SK-N-SH (cell line): ENCODE data around the gene RAB25. TPM values are rescaled to one million over a fixed set of nuclear protein-coding genes. Genes with fewer than 3 reads are reported as not detected.
A peak's percentile ranks its signal among the peaks of the same experiment; 100 is the strongest.

Experiments
- CTCF ChIA-PET: fragments of 300-600, 350-600 bp; formaldehyde crosslinking; extraction: SDS; loops from one replicate; lab custom pipeline; 2021; lab: Yijun Ruan, JAX
- POLR2A ChIA-PET: fragments of 350-600 bp; sonication (Branson Sonifier 250); formaldehyde crosslinking; extraction: SDS; loops from one replicate; lab custom pipeline; 2020; ENCODE audit warnings: antibody characterized with exemption, inconsistent platforms; lab: Yijun Ruan, JAX
- DNase-seq: peaks from one replicate; pipeline ENCODE4 v3.0.0; 2012
- H2AFZ ChIP-seq: fragments of 200-600 bp; sonication (generic); 2 replicates; pipeline ENCODE4 v1.8.1; 2016; ENCODE audit warnings: antibody characterized with exemption, mild to moderate bottlenecking, low read depth
- H3F3A ChIP-seq: fragments of 200-600 bp; sonication (generic); replicated peaks from 2 replicates; pipeline ENCODE3; 2016; ENCODE audit warnings: antibody characterized with exemption, mild to moderate bottlenecking; ENCODE audit not compliant: insufficient read depth
- H3K27ac ChIP-seq, 2 experiments: fragments of 200-500 bp in 1 of 2; fragments of 200-600 bp in 1 of 2; sonication (Bioruptor generic) in 1 of 2; sonication (generic), shearing (Covaris generic) in 1 of 2; 2 replicates each; pipeline versions ENCODE4 v1.5.1 to v1.6.1; 2014 to 2016; ENCODE audit warnings: low read depth in 2 of 2, inconsistent platforms in 1 of 2, low read length in 1 of 2, mild to moderate bottlenecking in 1 of 2, mixed read lengths in 1 of 2
- H3K27me3 ChIP-seq: fragments of 200-600 bp; sonication (generic), shearing (Covaris generic); 2 replicates; pipeline ENCODE4 v1.6.1; 2016; ENCODE audit warnings: mixed run types; ENCODE audit not compliant: insufficient read depth
- H3K36me3 ChIP-seq, 2 experiments: fragments of 200-500 bp in 1 of 2; fragments of 200-600 bp in 1 of 2; sonication (Bioruptor generic) in 1 of 2; sonication (generic) in 1 of 2; replicated peaks in 1 of 2; 2 replicates each; pipeline versions ENCODE3 to v1.5.1; 2014 to 2016; ENCODE audit warnings: low read length in 1 of 2, mild to moderate bottlenecking in 1 of 2; ENCODE audit not compliant: insufficient read depth in 2 of 2, control insufficient read depth in 1 of 2
- H3K4me1 ChIP-seq, 2 experiments: fragments of 200-500 bp in 1 of 2; fragments of 200-600 bp in 1 of 2; sonication (Bioruptor generic) in 1 of 2; sonication (generic), shearing (Covaris generic) in 1 of 2; 2 replicates each; pipeline versions ENCODE4 v1.5.1 to v1.6.1; 2014 to 2016; ENCODE audit warnings: low read depth in 1 of 2, low read length in 1 of 2, mixed run types in 1 of 2; ENCODE audit not compliant: insufficient read depth in 2 of 2, control insufficient read depth in 1 of 2
- H3K4me2 ChIP-seq: fragments of 200-600 bp; sonication (generic), shearing (Covaris generic); 2 replicates; pipeline ENCODE4 v1.6.1; 2017; ENCODE audit warnings: mixed run types
- H3K4me3 ChIP-seq, 2 experiments: fragments of 200-500 bp in 1 of 2; fragments of 200-600 bp in 1 of 2; sonication (Bioruptor generic) in 1 of 2; sonication (generic), shearing (Covaris generic) in 1 of 2; 2 replicates each; pipeline versions ENCODE4 v1.5.1 to v1.8.1; 2014 to 2016; ENCODE audit warnings: low read depth in 2 of 2, inconsistent platforms in 1 of 2, low read length in 1 of 2, mild to moderate bottlenecking in 1 of 2, mixed read lengths in 1 of 2, moderate library complexity in 1 of 2
- H3K79me2 ChIP-seq: fragments of 200-600 bp; sonication (generic); 2 replicates; pipeline ENCODE4 v1.8.1; 2017; ENCODE audit warnings: mild to moderate bottlenecking; ENCODE audit not compliant: insufficient read depth
- H3K9ac ChIP-seq: fragments of 200-600 bp; sonication (generic); 2 replicates; pipeline ENCODE4 v1.6.1; 2017; ENCODE audit warnings: mixed run types
- H3K9me2 ChIP-seq: fragments of 200-600 bp; sonication (generic); 2 replicates; pipeline ENCODE4 v1.6.1; 2017; ENCODE audit warnings: mixed run types
- H3K9me3 ChIP-seq: fragments of 200-600 bp; sonication (generic); 2 replicates; pipeline ENCODE4 v1.6.1; 2017; ENCODE audit warnings: mixed run types, mild to moderate bottlenecking, moderate library complexity
- H4K20me1 ChIP-seq: fragments of 200-600 bp; sonication (generic); 2 replicates; pipeline ENCODE4 v1.6.1; 2017; ENCODE audit warnings: mild to moderate bottlenecking, mixed run types; ENCODE audit not compliant: insufficient read depth
- CHD2 ChIP-seq: fragments of 150-350 bp; IDR thresholded peaks from 2 replicates; pipeline ENCODE4 v1.6.1; 2018; ENCODE audit warnings: low read length; ENCODE audit not compliant: partially characterized antibody
- EZH2phosphoT487 ChIP-seq: fragments of 200-600 bp; sonication (generic); IDR thresholded peaks from 2 replicates; pipeline ENCODE4 v1.6.1; 2017; ENCODE audit warnings: low read depth, mixed run types, mild to moderate bottlenecking, antibody characterized with exemption, moderate library complexity, borderline replicate concordance
- FOSL2 ChIP-seq: IDR thresholded peaks from 2 replicates; pipeline ENCODE4 v1.4.0; 2012; ENCODE audit warnings: low read depth, mild to moderate bottlenecking, moderate library complexity, borderline replicate concordance
- GATA2 ChIP-seq: sonication (generic); formaldehyde crosslinking; IDR thresholded peaks from 2 replicates; pipeline ENCODE4 v1.5.0; 2020; ENCODE audit warnings: mild to moderate bottlenecking, missing genetic modification reagents
- MEF2A ChIP-seq: IDR thresholded peaks from 2 replicates; pipeline ENCODE4 v1.4.0; 2012; ENCODE audit warnings: low read depth, borderline replicate concordance
- MXI1 ChIP-seq: IDR thresholded peaks from 2 replicates; pipeline ENCODE4 v1.6.1; 2012; ENCODE audit warnings: mild to moderate bottlenecking, low read depth, low read length, improper control_type of control experiment
- NFIC ChIP-seq: IDR thresholded peaks from 2 replicates; pipeline ENCODE4 v1.4.0; 2012; ENCODE audit warnings: borderline replicate concordance
- RCOR1 ChIP-seq: fragments of 150-350 bp; IDR thresholded peaks from 2 replicates; pipeline ENCODE4 v1.6.1; 2017; ENCODE audit warnings: antibody characterized with exemption, low read length
- RFX5 ChIP-seq: IDR thresholded peaks from 2 replicates; pipeline ENCODE4 v1.6.1; 2012; ENCODE audit warnings: mild to moderate bottlenecking, improper control_type of control experiment, low read length
- SIN3A ChIP-seq: IDR thresholded peaks from 2 replicates; pipeline ENCODE4 v1.6.1; 2012; ENCODE audit warnings: low read depth, mild to moderate bottlenecking, low read length, moderate library complexity, borderline replicate concordance
- SMC3 ChIP-seq: IDR thresholded peaks from 2 replicates; pipeline ENCODE4 v1.6.1; 2012; ENCODE audit warnings: low read depth, low read length, improper control_type of control experiment
- TAF1 ChIP-seq: IDR thresholded peaks from 2 replicates; pipeline ENCODE4 v1.6.1; 2012; ENCODE audit warnings: low read depth, mild to moderate bottlenecking, low read length, moderate library complexity, borderline replicate concordance
- TCF12 ChIP-seq: IDR thresholded peaks from 2 replicates; pipeline ENCODE4 v1.4.0; 2012
- TEAD4 ChIP-seq: IDR thresholded peaks from 2 replicates; pipeline ENCODE4 v1.4.0; 2012; ENCODE audit warnings: mild to moderate bottlenecking, borderline replicate concordance; ENCODE audit not compliant: insufficient read depth
- YY1 ChIP-seq: IDR thresholded peaks from 2 replicates; pipeline ENCODE4 v1.4.0; 2012; ENCODE audit warnings: low read depth, mild to moderate bottlenecking
- WGBS: methylation state at CpG from one replicate; pipeline ENCODE4 v1.1.6; 2017; ENCODE audit warnings: low lambda C conversion rate; 5-methylcytosine and 5-hydroxymethylcytosine counted together
- polyA plus RNA-seq, 3 experiments: library from polyadenylated mRNA; depleted of rRNA; stranded (reverse); fragments of >200 nt; gene quantifications; 2 replicates each; pipeline ENCODE4 v1.2.3, GENCODE V29; 2012
- TF ChIP-seq, protein P1 (sequence below): fragments of 150-350 bp; IDR thresholded peaks from 2 replicates; pipeline ENCODE4 v1.6.1; 2016; ENCODE audit warnings: mild to moderate bottlenecking, low read depth, low read length
- TF ChIP-seq, protein P2 (sequence below): IDR thresholded peaks from 2 replicates; pipeline ENCODE4 v1.4.0; 2012; ENCODE audit warnings: low read depth, borderline replicate concordance
- TF ChIP-seq, protein P3 (sequence below): IDR thresholded peaks from 2 replicates; pipeline ENCODE4 v1.4.0; 2012; ENCODE audit warnings: low read depth, borderline replicate concordance
- TF ChIP-seq, protein P4 (sequence below): IDR thresholded peaks from 2 replicates; pipeline ENCODE4 v1.4.0; 2012; ENCODE audit warnings: low read depth

Gene RAB25
- polyA plus RNA-seq, 1 of the 3 experiments (the other 2 are of a cell fraction) = not detected

DNA sequence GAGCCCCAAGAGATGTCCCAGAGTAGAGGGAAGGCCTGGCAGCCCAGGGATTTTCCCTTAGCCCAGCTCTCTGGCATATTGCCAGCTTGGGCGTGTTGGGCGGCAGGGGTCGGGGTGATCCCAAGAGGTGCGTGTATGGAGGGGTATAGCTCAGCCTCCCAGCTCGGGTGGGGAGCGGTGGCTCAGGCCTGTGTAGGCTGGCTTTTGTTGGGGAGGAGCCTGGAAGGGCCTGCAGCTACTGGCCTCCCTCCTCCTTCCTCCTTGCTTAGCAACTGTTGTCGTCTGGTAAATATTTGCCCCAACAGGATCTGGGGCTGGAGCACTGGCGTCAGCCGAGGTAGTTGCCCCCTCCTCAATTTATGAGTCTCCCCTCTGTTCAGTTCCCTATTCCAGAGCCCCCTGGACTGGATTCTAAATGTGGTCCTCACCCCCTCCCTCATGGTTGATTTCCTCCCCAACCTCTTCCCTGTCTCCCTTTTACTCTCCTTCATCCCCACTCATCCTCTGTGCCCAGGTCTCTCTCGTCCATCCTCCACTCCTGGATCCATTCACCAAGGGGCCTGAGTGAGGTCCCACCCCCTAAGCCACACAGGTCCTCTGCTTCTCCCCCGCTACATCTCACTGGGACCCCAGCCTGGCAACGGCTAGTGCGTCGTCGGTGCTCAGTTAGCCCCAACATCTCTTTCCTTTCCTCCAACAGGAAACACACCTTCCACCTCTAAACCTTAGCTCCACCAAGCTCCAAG is 43.3 kb downstream of the RAB25 start:
- H3K4me3 ChIP-seq = no peak overlapping the region

DNA sequence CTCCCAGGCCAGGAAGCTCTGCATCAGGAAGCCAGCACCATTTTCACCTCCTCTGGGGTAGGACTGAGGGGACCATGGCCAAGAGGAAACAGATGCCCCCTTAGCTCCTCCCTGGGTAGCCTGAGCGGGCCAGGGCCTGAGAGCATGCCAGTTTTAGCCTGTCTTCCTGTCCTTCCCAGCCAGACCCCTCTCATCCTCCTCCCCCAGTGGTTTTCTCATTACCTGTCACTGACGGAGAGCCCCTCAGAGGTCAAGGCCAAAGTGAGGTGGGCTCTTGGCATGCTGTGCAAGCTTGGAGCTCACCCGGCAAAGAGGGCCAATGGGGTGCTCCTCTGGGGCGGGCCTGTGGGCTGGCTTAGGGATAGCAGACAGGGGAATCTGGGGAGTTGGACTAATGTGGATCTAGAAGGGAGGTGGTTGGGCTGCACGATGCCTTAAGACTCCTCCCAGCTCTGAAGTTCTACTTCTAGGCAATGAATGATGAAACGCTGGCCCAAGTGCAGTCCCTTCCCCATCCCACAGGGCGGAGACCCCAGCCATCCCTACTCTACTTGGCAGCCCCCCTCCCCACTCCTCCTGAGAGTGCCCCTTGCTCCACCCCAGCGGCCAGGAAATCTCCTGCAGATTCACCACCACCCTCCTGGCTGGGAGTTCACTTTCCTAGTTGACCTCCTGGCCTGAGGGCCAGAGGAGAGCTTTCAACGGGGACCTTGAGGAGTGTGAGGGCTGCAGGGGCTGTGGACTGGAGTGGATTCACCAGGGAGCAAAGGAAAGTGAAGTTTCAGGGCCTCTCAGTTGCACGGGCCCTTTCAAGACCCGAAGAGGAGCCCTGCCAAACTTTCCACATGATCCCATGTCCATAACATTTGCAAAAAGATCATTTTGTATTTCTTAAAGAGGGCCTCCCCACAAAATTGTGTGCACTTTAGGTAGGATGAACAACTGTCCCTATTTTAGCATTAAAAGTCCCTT is 44.2 kb downstream of the RAB25 start:
- Histone ChIP-seq H3K4me3 (no peak overlapping the region), H3K9me2 (no peaks in the 10 kb centered on the region), H3K4me1 (peaks cover 58 to 61% of the 10 kb centered on the region in 2 experiments), H4K20me1 (no peaks in the 10 kb centered on the region), H2AFZ (no peak overlapping the region), H3K9ac (peak overlapping the region; percentile 89), H3K27ac (peak overlapping the region; percentile 77 to 99), H3K27me3 (no peaks in the 10 kb centered on the region), H3K9me3 (no peaks in the 10 kb centered on the region), H3K36me3 (no peaks in the 10 kb centered on the region), H3F3A (peaks cover 52% of the 10 kb centered on the region)
- ChIA-PET POLR2A (interaction anchor here (1.6 to 1.9 kb wide), 2 partner anchors 9 to 19 kb away, joined by 6 to 8 read pairs; partner anchors contain the start of gene LMNA), CTCF (interaction anchor here (1.4 to 29.6 kb wide), 4 partner anchors 9 to 120 kb away, joined by 4 to 1559 read pairs (median 45); partner anchors contain the start of gene LMNA)
- DNase-seq = no peak
- 93% methylated on average over 11 of the region's 11 CpGs for WGBS
- TF ChIP-seq TAF1 = no peak
- no peak for TF ChIP-seq SMC3
- no peak for TF ChIP-seq CHD2
- TF ChIP-seq FOSL2 = no peak
- no peak for TF ChIP-seq TCF12
- TF ChIP-seq SIN3A = no peak
- no peak for TF ChIP-seq RCOR1
- TF ChIP-seq, protein P1, sequence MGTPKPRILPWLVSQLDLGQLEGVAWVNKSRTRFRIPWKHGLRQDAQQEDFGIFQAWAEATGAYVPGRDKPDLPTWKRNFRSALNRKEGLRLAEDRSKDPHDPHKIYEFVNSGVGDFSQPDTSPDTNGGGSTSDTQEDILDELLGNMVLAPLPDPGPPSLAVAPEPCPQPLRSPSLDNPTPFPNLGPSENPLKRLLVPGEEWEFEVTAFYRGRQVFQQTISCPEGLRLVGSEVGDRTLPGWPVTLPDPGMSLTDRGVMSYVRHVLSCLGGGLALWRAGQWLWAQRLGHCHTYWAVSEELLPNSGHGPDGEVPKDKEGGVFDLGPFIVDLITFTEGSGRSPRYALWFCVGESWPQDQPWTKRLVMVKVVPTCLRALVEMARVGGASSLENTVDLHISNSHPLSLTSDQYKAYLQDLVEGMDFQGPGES = no peak
- TF ChIP-seq, protein P2, sequence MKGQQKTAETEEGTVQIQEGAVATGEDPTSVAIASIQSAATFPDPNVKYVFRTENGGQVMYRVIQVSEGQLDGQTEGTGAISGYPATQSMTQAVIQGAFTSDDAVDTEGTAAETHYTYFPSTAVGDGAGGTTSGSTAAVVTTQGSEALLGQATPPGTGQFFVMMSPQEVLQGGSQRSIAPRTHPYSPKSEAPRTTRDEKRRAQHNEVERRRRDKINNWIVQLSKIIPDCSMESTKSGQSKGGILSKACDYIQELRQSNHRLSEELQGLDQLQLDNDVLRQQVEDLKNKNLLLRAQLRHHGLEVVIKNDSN = no peak
- TF ChIP-seq YY1 = no peak
- no peak for TF ChIP-seq NFIC
- TF ChIP-seq MXI1 = no peak
- no peak for TF ChIP-seq MEF2A
- TF ChIP-seq EZH2phosphoT487 = no peak
- TF ChIP-seq, protein P3, sequence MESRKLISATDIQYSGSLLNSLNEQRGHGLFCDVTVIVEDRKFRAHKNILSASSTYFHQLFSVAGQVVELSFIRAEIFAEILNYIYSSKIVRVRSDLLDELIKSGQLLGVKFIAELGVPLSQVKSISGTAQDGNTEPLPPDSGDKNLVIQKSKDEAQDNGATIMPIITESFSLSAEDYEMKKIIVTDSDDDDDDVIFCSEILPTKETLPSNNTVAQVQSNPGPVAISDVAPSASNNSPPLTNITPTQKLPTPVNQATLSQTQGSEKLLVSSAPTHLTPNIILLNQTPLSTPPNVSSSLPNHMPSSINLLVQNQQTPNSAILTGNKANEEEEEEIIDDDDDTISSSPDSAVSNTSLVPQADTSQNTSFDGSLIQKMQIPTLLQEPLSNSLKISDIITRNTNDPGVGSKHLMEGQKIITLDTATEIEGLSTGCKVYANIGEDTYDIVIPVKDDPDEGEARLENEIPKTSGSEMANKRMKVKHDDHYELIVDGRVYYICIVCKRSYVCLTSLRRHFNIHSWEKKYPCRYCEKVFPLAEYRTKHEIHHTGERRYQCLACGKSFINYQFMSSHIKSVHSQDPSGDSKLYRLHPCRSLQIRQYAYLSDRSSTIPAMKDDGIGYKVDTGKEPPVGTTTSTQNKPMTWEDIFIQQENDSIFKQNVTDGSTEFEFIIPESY = no peak
- TF ChIP-seq GATA2 = no peak
- TF ChIP-seq, all 33 proteins: peak for 0
- Histone ChIP-seq H3K4me2 (peak overlapping the region; percentile 68), H3K79me2 (peaks cover 40% of the 10 kb centered on the region)

More for the DNA sequence above, 43.3 kb downstream of the RAB25 start:
- no peaks in the 10 kb centered on the region for H3K9me2 ChIP-seq
- peaks cover 40% of the 10 kb centered on the region for H3K79me2 ChIP-seq
- H3K9ac ChIP-seq = peak overlapping the region; percentile 89
- no peaks in the 10 kb centered on the region for H3K36me3 ChIP-seq
- POLR2A ChIA-PET = interaction anchor here (0.8 to 1.6 kb wide), 2 partner anchors 9 to 19 kb away, joined by 3 to 8 read pairs; partner anchors contain the start of gene LMNA
- DNase-seq = peak; percentile 81
- H3K27me3 ChIP-seq = no peaks in the 10 kb centered on the region
- no peaks in the 10 kb centered on the region for H3K9me3 ChIP-seq
- no peak overlapping the region for H2AFZ ChIP-seq
- peaks cover 58 to 63% of the 10 kb centered on the region in 2 experiments for H3K4me1 ChIP-seq
- peak overlapping the region; percentile 73 for H3K4me2 ChIP-seq
- WGBS = 58% methylated on average over 9 of the region's 15 CpGs
- TF ChIP-seq CHD2 (no peak), RFX5 (peak; percentile 79), NFIC (peak; percentile 64), MXI1 (0 out of 2 replicates have a peak, but pooled peaks have one; percentile 19), TEAD4 (no peak)
- TF ChIP-seq, protein P4, sequence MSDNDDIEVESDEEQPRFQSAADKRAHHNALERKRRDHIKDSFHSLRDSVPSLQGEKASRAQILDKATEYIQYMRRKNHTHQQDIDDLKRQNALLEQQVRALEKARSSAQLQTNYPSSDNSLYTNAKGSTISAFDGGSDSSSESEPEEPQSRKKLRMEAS = no peak
- CTCF ChIA-PET = interaction anchor here (1.4 to 29.6 kb wide), 4 partner anchors 8 to 121 kb away, joined by 4 to 1559 read pairs (median 45); partner anchors contain the start of gene LMNA
- H4K20me1 ChIP-seq = no peaks in the 10 kb centered on the region
- H3K27ac ChIP-seq = peak overlapping the region; percentile 77 to 99
- peaks cover 51% of the 10 kb centered on the region for H3F3A ChIP-seq
